H1 (cell line): ENCODE data around the gene CAMK1G. TPM values are rescaled to one million over a fixed set of nuclear protein-coding genes. Genes with fewer than 3 reads are reported as not detected.

Experiments used
- CTCF ChIA-PET: fragments of 300-600 bp; sonication (Branson Sonifier 250); formaldehyde crosslinking; loops from one replicate; lab custom pipeline; 2021; ENCODE audit not compliant: partially characterized antibody; lab: Charles Lee
- POLR2A ChIA-PET: fragments of 300-600 bp; sonication (Branson Sonifier 250); formaldehyde crosslinking; loops from one replicate; lab custom pipeline; 2021; ENCODE audit warnings: inconsistent platforms; ENCODE audit not compliant: partially characterized antibody; lab: Charles Lee
- DNase-seq, 2 experiments: peaks; one replicate each; pipeline versions ENCODE4 v3.0.0 to v3.0.0-alpha.2; 2010 to 2022; ENCODE audit warnings: low spot score in 2 of 2, low read depth in 1 of 2, mixed read lengths in 1 of 2
- FAIRE-seq: peaks from 2 replicates; lab custom pipeline; 2011; peaks lifted over from hg19 to GRCh38; lab: Jason Lieb, UNC
- H2AFZ ChIP-seq: 2 replicates; pipeline ENCODE4 v1.8.1; 2012; ENCODE audit warnings: low read length, inconsistent platforms
- H2AK5ac ChIP-seq: 2 replicates; pipeline ENCODE4 v1.6.1; 2013; ENCODE audit warnings: low read depth, low read length
- H2BK120ac ChIP-seq: replicated peaks from 2 replicates; pipeline ENCODE3; 2013; ENCODE audit warnings: low read depth, low read length, inconsistent platforms
- H2BK12ac ChIP-seq: 2 replicates; pipeline ENCODE4 v1.6.1; 2013; ENCODE audit warnings: low read depth, low read length
- H2BK15ac ChIP-seq: 2 replicates; pipeline ENCODE4 v1.6.1; 2013; ENCODE audit warnings: low read length
- H2BK20ac ChIP-seq: 2 replicates; pipeline ENCODE4 v1.6.1; 2013; ENCODE audit warnings: low read length
- H2BK5ac ChIP-seq: 2 replicates; pipeline ENCODE4 v1.6.1; 2013; ENCODE audit warnings: low read depth, low read length
- H3K14ac ChIP-seq: 2 replicates; pipeline ENCODE4 v1.6.1; 2013; ENCODE audit warnings: inconsistent platforms; ENCODE audit not compliant: insufficient read length
- H3K18ac ChIP-seq: 2 replicates; pipeline ENCODE4 v1.6.1; 2013; ENCODE audit warnings: low read length; ENCODE audit errors: extremely low read depth
- H3K23ac ChIP-seq: 2 replicates; pipeline ENCODE4 v1.6.1; 2013; ENCODE audit warnings: inconsistent platforms; ENCODE audit not compliant: insufficient read length
- H3K23me2 ChIP-seq: 2 replicates; pipeline ENCODE4 v1.6.1; 2013; ENCODE audit warnings: low read depth, low read length
- H3K27ac ChIP-seq: 2 replicates; pipeline ENCODE4 v1.6.1; 2011; ENCODE audit warnings: low read depth, low read length, inconsistent platforms
- H3K27me3 ChIP-seq, 4 experiments: replicated peaks in 1 of 4; 1 replicate in 1 of 4; 2 replicates in 3 of 4; pipeline versions ENCODE4 v1.6.1 to v1.8.1; 2011 to 2013; ENCODE audit warnings: low read length in 3 of 4, mild to moderate bottlenecking in 3 of 4, inconsistent platforms in 2 of 4, mixed read lengths in 2 of 4, moderate library complexity in 1 of 4; ENCODE audit not compliant: control insufficient read depth in 3 of 4, insufficient read depth in 3 of 4; ENCODE audit errors: extremely low read depth in 1 of 4
- H3K36me3 ChIP-seq, 4 experiments: 2 replicates each; pipeline versions ENCODE4 v1.6.1 to v1.8.1; 2011 to 2013; ENCODE audit warnings: mild to moderate bottlenecking in 4 of 4, low read length in 3 of 4, moderate library complexity in 2 of 4, control low read depth in 1 of 4, inconsistent platforms in 1 of 4; ENCODE audit not compliant: insufficient read depth in 4 of 4, control insufficient read depth in 2 of 4
- H3K4ac ChIP-seq: replicated peaks from 2 replicates; pipeline ENCODE3; 2013; ENCODE audit warnings: low read length, low read depth, mixed read lengths, inconsistent platforms; ENCODE audit not compliant: insufficient read length
- H3K4me1 ChIP-seq, 4 experiments: replicated peaks in 1 of 4; 1 replicate in 1 of 4; 2 replicates in 3 of 4; pipeline versions ENCODE4 v1.6.1 to v1.8.1; 2011 to 2013; ENCODE audit warnings: low read length in 3 of 4, inconsistent platforms in 2 of 4, mixed read lengths in 1 of 4; ENCODE audit not compliant: insufficient read depth in 4 of 4, control insufficient read depth in 3 of 4
- H3K4me2 ChIP-seq, 2 experiments: 2 replicates each; pipeline versions ENCODE4 v1.6.1 to v1.8.1; 2011 to 2013; ENCODE audit warnings: low read depth in 2 of 2, low read length in 2 of 2, control low read depth in 1 of 2, inconsistent platforms in 1 of 2, mild to moderate bottlenecking in 1 of 2; ENCODE audit not compliant: insufficient read depth in 1 of 2
- H3K4me3 ChIP-seq, 4 experiments: fragments of 200-600, 300-600 bp in 1 of 4; sonication (generic), shearing (Covaris generic), sonication (Bioruptor Twin) in 1 of 4; 2 replicates each; pipeline versions ENCODE4 v1.5.1 to v1.8.1; 2011 to 2016; ENCODE audit warnings: low read length in 4 of 4, low read depth in 3 of 4, control low read depth in 2 of 4, inconsistent platforms in 2 of 4, mild to moderate bottlenecking in 2 of 4, mixed read lengths in 1 of 4, moderate library complexity in 1 of 4; ENCODE audit not compliant: insufficient read depth in 2 of 4; ENCODE audit errors: extremely low read depth in 1 of 4
- H3K56ac ChIP-seq: replicated peaks from 2 replicates; pipeline ENCODE3; 2013; ENCODE audit warnings: low read depth, mild to moderate bottlenecking, mixed read lengths, low read length, inconsistent platforms; ENCODE audit not compliant: insufficient read length
- H3K79me1 ChIP-seq: 2 replicates; pipeline ENCODE4 v1.6.1; 2013; ENCODE audit warnings: low read depth, low read length, control low read depth
- H3K79me2 ChIP-seq, 2 experiments: 2 replicates each; pipeline versions ENCODE4 v1.6.1 to v1.8.1; 2012 to 2013; ENCODE audit warnings: low read length in 2 of 2, mild to moderate bottlenecking in 2 of 2, inconsistent platforms in 1 of 2; ENCODE audit not compliant: insufficient read depth in 2 of 2, control insufficient read depth in 1 of 2
- H3K9ac ChIP-seq, 4 experiments: replicated peaks in 1 of 4; 1 replicate in 1 of 4; 2 replicates in 3 of 4; pipeline versions ENCODE4 v1.6.1 to v1.8.1; 2011 to 2013; ENCODE audit warnings: low read depth in 3 of 4, low read length in 3 of 4, control low read depth in 2 of 4, mild to moderate bottlenecking in 2 of 4, moderate library complexity in 2 of 4, inconsistent platforms in 1 of 4; ENCODE audit errors: extremely low read depth in 1 of 4
- H3K9me3 ChIP-seq, 2 experiments: 2 replicates each; pipeline versions ENCODE4 v1.6.1 to v1.8.1; 2012 to 2013; ENCODE audit warnings: mild to moderate bottlenecking in 2 of 2, moderate library complexity in 2 of 2, control low read depth in 1 of 2, inconsistent platforms in 1 of 2, low read depth in 1 of 2, low read length in 1 of 2, mixed read lengths in 1 of 2; ENCODE audit not compliant: insufficient read depth in 2 of 2
- H4K20me1 ChIP-seq, 2 experiments: replicated peaks in 1 of 2; 2 replicates each; pipeline versions ENCODE3 to v1.8.1; 2011 to 2013; ENCODE audit warnings: inconsistent platforms in 2 of 2, low read length in 2 of 2, mild to moderate bottlenecking in 1 of 2; ENCODE audit not compliant: insufficient read depth in 2 of 2, control insufficient read depth in 1 of 2
- H4K5ac ChIP-seq: 2 replicates; pipeline ENCODE4 v1.6.1; 2013; ENCODE audit warnings: low read length, low read depth, mixed read lengths, inconsistent platforms; ENCODE audit not compliant: insufficient read length
- H4K8ac ChIP-seq: 2 replicates; pipeline ENCODE4 v1.8.0; 2013; ENCODE audit warnings: mild to moderate bottlenecking, moderate library complexity, low read length, inconsistent platforms; ENCODE audit not compliant: insufficient read depth; ENCODE audit errors: extremely low read depth
- H4K91ac ChIP-seq: replicated peaks from 2 replicates; pipeline ENCODE3; 2013; ENCODE audit warnings: low read length, mixed read lengths, inconsistent platforms; ENCODE audit not compliant: insufficient read length
- CTCF ChIP-seq, 3 experiments: IDR thresholded peaks; 1 replicate in 2 of 3; 2 replicates in 1 of 3; pipeline versions ENCODE4 v1.5.1 to v1.6.1; 2011; ENCODE audit warnings: low read length in 3 of 3, mild to moderate bottlenecking in 3 of 3, inconsistent platforms in 2 of 3, low read depth in 1 of 3, moderate library complexity in 1 of 3; ENCODE audit not compliant: insufficient read depth in 1 of 3; ENCODE audit errors: control extremely low read depth in 1 of 3
- EP300 ChIP-seq, 2 experiments: IDR thresholded peaks; 1 replicate in 1 of 2; 2 replicates in 1 of 2; pipeline ENCODE4 v1.6.1; 2011 to 2012; ENCODE audit warnings: low read depth in 2 of 2, low read length in 2 of 2, mild to moderate bottlenecking in 2 of 2, borderline replicate concordance in 1 of 2, inconsistent platforms in 1 of 2, moderate library complexity in 1 of 2
- FOSL1 ChIP-seq: IDR thresholded peaks from 2 replicates; pipeline ENCODE4 v1.6.1; 2011; ENCODE audit warnings: mild to moderate bottlenecking, low read depth, low read length, moderate library complexity; ENCODE audit not compliant: insufficient read depth
- KDM4A ChIP-seq: IDR thresholded peaks from one replicate; pipeline ENCODE4 v1.7.1; 2012; ENCODE audit warnings: low read depth, mild to moderate bottlenecking, moderate library complexity, low read length, inconsistent platforms; ENCODE audit not compliant: severe bottlenecking
- KDM5A ChIP-seq: fragments of 200-600 bp; IDR thresholded peaks from 2 replicates; pipeline ENCODE4 v1.7.1; 2012; ENCODE audit warnings: mild to moderate bottlenecking, low read length, inconsistent platforms, mixed read lengths
- RFX5 ChIP-seq: IDR thresholded peaks from 2 replicates; pipeline ENCODE4 v1.6.1; 2011; ENCODE audit warnings: low read depth, low read length, improper control_type of control experiment, borderline replicate concordance
- SP2 ChIP-seq: IDR thresholded peaks from 2 replicates; pipeline ENCODE4 v1.6.1; 2012; ENCODE audit warnings: mild to moderate bottlenecking, low read length, inconsistent platforms
- TAF7 ChIP-seq: optimal IDR thresholded peaks from 2 replicates; pipeline ENCODE3; 2011; ENCODE audit warnings: low read depth, mild to moderate bottlenecking, inconsistent platforms, low read length, moderate library complexity, borderline replicate concordance
- WGBS, 2 experiments: shearing (Covaris generic) in 1 of 2; methylation state at CpG; one replicate each; pipeline versions ENCODE4 v1.1.6 to v1.1.7; 2013 to 2015; ENCODE audit warnings: low lambda C conversion rate in 2 of 2, mixed read lengths in 2 of 2, inconsistent platforms in 1 of 2, low coverage in 1 of 2, missing lambda C conversion rate in 1 of 2; ENCODE audit not compliant: insufficient replicate concordance in 2 of 2, insufficient coverage in 1 of 2, insufficient read length in 1 of 2; ENCODE audit errors: extremely low coverage in 1 of 2, missing lambda C conversion rate in 1 of 2; 5-methylcytosine and 5-hydroxymethylcytosine counted together
- polyA plus RNA-seq, 7 experiments: library from polyadenylated mRNA; depleted of rRNA in 3 of 7; stranded (reverse) in 5 of 7; unstranded in 2 of 7; fragments of >200 nt in 5 of 7; fragments of 200-250 nt in 2 of 7; gene quantifications; 1 replicate in 5 of 7; 2 replicates in 1 of 7; 4 replicates in 1 of 7; pipeline versions ENCODE4 v1.2.1 to v1.2.3, GENCODE V29; 2011 to 2013; ENCODE audit warnings: missing spikeins in 2 of 7, mixed read lengths in 2 of 7
- total RNA-seq: library from RNA; stranded (reverse); fragmentation: NEBNext Ultra II Directional; extraction: Animal tissue kit (Norgen Biotek cat#: 25700); gene quantifications from 2 replicates; pipeline ENCODE4 v1.2.1, GENCODE V29; 2021

Gene CAMK1G
- total and polyA plus RNA-seq, 2 of the 8 experiments (the other 6 are each of a cell fraction or from before 2014, with no cell fraction given), result 1.00 to 1.0 TPM

- Histone ChIP-seq H3K18ac (no peak overlapping the region), H3K36me3 (no peaks in the 10 kb centered on the region), H2BK12ac (no peak overlapping the region), H4K20me1 (no peaks in the 10 kb centered on the region), H2BK120ac (no peak overlapping the region), H4K91ac (no peak overlapping the region), H3K4me1 (0 out of 7 replicates have a peak, but pooled peaks cover 0 to 5% (median 0%) of the 10 kb centered on the region in 4 experiments), H3K4ac (no peak overlapping the region), H2BK20ac (peak overlapping the region; percentile 15; the same call in 1 of the 2 replicates), H3K9me3 (no peaks in the 10 kb centered on the region), H3K14ac (no peak overlapping the region), H3K23me2 (no peaks in the 10 kb centered on the region), H2BK5ac (no peak overlapping the region), H3K4me3 (no peak overlapping the region), H3K9ac (no peak overlapping the region), H2AFZ (no peak overlapping the region), H3K4me2 (no peak overlapping the region), H4K8ac (no peak overlapping the region), H3K79me2 (no peaks in the 10 kb centered on the region), H2BK15ac (no peak overlapping the region), H2AK5ac (no peak overlapping the region), H3K56ac (no peak overlapping the region), H3K27ac (no peak overlapping the region), H4K5ac (no peak overlapping the region), H3K27me3 (no peaks in the 10 kb centered on the region), H3K23ac (no peak overlapping the region), H3K79me1 (no peaks in the 10 kb centered on the region)
- TF ChIP-seq KDM4A (no peak), CTCF (IDR thresholded peaks at IDR 0.05; ENCODE audit: control extremely low read depth in 1 of 3, insufficient read depth in 1 of 3, low read depth in 1 of 3, low read length in 3 of 3) (no peak), FOSL1 (no peak), EP300 (IDR thresholded peaks at IDR 0.05; ENCODE audit: borderline replicate concordance in 1 of 2, low read depth in 2 of 2, low read length in 2 of 2) (no peak), KDM5A (no peak), TAF7 (no peak), RFX5 (no peak), SP2 (no peak)
- FAIRE-seq (no peak), DNase-seq (no peak)
- WGBS, 2 experiments, result 100% methylated on average over 2 of the region's 2 CpGs; no CpG with 5 or more reads in 1 of the 2 experiments
- POLR2A ChIA-PET, result interaction anchor here (0.7 to 1.2 kb wide), 2 partner anchors 9 to 58 kb away, joined by 3 to 5 read pairs; partner anchors contain the start of gene LAMB3
- CTCF ChIA-PET, result interaction anchor here (0.8 to 3.8 kb wide), 17 partner anchors 9 to 85 kb away, joined by 3 to 23 read pairs (median 5); partner anchors contain the start of gene LAMB3
Measured at GRCh38 chr1:209643285-209644020, 59.9 kb downstream of the CAMK1G start.
